B cell (primary cell): ENCODE results near the gene ALPK3.

Experiments
- EZH2 ChIP-seq: IDR thresholded peaks from 2 replicates; pipeline ENCODE4 v1.6.1; 2012; ENCODE audit warnings: borderline replicate concordance, low read depth, mild to moderate bottlenecking, moderate library complexity, low read length; ENCODE audit not compliant: insufficient read depth, poor library complexity, severe bottlenecking
- TF ChIP-seq, protein P1 (sequence below): fragments of 200-600 bp; IDR thresholded peaks from one replicate; pipeline ENCODE4 v1.8.0; 2022; ENCODE audit warnings: antibody characterized with exemption, mild to moderate bottlenecking

DNA sequence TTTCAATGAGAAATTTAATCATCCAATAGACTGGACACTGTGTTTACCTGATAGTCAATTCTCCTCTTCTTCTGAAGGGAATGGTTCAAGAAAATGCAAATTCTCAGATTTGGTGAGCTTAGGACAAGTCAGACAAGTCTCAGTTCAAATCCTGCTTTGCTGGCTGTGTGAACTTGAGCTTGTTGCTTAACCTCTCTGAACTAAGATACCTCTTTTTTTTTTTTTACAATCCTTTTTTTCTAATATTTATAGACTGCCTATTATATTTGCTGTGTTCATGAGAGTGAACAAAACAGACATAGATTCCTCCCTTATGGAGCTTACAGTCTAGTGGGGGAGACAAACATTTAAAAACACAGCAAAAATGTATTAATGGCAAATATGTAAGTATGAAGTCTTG, 59.1 kb downstream of the ALPK3 start:
- TF ChIP-seq, protein P1, sequence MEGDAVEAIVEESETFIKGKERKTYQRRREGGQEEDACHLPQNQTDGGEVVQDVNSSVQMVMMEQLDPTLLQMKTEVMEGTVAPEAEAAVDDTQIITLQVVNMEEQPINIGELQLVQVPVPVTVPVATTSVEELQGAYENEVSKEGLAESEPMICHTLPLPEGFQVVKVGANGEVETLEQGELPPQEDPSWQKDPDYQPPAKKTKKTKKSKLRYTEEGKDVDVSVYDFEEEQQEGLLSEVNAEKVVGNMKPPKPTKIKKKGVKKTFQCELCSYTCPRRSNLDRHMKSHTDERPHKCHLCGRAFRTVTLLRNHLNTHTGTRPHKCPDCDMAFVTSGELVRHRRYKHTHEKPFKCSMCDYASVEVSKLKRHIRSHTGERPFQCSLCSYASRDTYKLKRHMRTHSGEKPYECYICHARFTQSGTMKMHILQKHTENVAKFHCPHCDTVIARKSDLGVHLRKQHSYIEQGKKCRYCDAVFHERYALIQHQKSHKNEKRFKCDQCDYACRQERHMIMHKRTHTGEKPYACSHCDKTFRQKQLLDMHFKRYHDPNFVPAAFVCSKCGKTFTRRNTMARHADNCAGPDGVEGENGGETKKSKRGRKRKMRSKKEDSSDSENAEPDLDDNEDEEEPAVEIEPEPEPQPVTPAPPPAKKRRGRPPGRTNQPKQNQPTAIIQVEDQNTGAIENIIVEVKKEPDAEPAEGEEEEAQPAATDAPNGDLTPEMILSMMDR, result no peak
- TF ChIP-seq EZH2, result no peak
